G401 (cell line): ENCODE results near the gene ZNF516. TPM values are rescaled to one million over a fixed set of nuclear protein-coding genes. Genes with fewer than 3 reads are reported as not detected.

Source experiments
- DNase-seq: peaks from one replicate; pipeline ENCODE4 v3.0.0-alpha.2; 2015; ENCODE audit warnings: low spot score
- in situ Hi-C: cut with HindIII; loops from 2 replicates; pipeline ENCODE4 v1.10.0; 2016; ENCODE audit warnings: low sequenced_read_pairs, mixed read lengths
- total RNA-seq: library from RNA; depleted of rRNA; stranded (reverse); fragments of >200 nt; shearing (Covaris generic); gene quantifications from 2 replicates; pipeline ENCODE4 v1.2.3, GENCODE V29; 2014

The ZNF516 gene
- total RNA-seq, 1 experiment from 2014 or later = 9.6 TPM

DNA sequence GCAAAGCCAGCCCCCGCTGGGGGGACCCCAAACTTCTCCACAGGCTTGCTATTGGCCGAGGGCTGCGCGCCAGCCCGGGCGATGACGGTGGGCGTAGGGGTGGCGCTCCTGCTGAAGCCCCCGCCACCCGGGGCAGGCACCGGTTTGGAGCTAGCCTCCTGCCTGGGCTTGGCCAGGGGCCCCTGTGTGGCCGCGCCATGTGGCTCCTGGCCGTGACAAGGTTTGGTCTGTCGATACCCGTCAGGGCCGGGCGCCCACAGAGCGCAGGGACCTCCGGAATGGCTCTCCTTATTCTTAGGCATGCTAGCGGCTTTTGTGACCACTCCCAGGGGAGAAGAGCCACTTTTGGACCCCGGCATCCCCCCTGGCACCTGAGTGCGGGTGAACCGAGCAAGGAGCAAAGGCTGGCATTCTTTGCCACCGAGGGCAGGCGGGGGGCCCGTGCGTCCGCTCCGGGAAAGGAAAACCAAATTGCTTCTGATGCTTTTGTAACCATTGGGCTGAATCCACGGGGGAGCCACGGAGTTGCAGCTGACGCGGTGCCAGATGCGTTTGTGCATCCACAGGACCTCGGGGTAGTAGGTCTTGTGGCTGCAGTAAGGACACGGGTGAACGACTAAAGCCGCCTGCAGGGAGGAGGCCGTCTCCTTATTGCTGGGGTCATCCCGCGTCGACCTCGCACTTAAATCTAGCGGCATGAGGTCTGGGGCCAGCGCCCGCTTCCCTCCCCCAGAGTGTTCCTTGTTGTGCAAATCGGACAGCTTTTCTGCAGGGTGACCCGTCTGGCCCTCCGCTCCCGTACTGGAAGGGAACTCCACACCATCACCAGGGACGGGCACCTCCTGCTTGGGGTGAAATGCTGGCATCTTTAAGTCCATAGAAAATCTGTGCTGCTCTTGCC lies 115.6 kb downstream of the ZNF516 start:
- DNase-seq = no peak
- in situ Hi-C loops = no loop called here

DNA sequence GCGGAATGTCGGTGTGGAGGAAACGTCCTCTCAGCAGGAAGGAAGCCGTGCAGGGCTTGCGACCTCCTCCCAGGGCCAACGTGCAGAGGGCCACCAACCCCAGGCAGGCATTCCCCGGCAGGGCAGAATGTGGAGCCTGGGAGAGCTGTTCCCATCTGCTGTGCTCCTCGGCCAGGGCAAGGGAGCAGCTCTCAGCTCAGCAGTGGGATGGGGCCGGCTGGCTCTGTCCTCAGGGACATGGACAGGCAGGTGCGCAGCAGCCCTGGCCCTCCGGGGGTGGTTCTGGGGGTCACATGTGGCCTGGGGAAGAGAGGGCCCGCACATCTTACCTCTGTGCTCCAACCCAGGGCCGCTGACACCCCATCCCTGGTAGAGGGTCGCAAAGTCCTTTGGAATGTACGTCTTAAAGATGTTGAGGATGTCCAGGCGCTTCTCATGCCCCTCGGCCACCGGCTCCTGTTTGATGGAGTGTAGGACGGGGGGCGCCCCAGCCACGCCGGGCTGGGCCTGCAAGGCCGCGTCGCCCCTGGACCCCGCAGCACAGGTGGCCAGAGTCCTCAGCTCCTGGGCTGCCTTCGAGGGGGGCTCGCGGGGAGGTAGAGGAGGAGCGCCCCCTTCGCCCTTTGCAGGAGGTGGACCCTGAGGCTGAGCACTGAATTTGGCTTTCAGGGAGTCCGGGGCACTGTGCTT lies 116.4 kb downstream of the ZNF516 start:
- in situ Hi-C loops = no loop called here

DNA sequence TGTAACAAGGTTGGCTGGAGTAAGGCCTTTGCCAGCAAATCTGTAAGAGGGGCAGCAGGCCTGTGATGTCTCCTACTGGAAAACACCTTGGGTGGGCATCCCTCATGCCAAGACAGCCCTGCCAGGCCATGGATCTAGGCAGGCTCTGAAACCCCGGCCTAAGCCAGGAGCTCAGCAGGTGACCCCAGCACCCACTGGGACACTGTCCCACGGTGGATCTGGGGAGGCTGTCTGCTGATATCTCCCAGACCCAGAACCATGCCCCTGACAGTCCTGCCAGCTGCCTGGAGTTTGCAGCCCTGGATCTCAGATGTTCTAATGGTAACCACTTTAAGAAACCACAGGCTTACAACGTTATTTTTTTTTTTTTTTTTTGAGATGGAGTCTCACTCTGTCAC lies 117.7 kb downstream of the ZNF516 start:
- no peak for DNase-seq
- in situ Hi-C loops = no loop called here

More for the DNA sequence above, 116.4 kb downstream of the ZNF516 start:
- DNase-seq = no peak

DNA sequence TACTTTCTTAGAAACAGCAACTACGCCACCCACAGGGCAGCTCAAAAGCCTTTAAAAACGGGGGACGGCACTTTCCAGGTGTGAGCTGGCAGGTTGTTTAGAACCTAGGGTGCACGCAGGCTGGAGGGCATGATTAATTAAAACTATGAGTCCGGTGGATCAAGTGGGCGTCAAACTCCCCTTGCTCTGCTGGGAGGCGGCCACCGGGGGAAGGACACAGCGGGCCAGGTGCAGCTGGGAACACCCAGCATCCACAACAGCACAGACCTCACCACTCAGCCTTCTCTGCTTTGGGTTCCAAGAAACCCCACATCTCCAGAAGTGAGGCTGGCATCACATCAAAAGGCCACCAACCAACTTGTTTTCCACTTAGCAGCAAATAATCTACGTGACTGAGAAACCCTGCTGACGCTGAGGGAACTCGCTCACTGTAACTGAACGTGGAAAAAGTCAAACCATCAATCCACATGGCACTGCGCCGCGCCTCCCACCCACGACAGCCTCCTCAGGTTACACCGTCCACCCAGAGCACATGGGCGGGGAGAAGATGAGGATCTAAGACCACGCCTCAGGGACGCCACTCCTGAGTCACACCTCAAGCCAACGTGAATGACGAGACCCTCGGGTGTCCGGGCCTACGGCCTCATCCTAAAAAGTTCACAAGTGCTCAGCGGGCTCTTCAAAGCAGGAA lies 118.2 kb downstream of the ZNF516 start:
- in situ Hi-C loops = no loop called here
- no peak for DNase-seq

DNA sequence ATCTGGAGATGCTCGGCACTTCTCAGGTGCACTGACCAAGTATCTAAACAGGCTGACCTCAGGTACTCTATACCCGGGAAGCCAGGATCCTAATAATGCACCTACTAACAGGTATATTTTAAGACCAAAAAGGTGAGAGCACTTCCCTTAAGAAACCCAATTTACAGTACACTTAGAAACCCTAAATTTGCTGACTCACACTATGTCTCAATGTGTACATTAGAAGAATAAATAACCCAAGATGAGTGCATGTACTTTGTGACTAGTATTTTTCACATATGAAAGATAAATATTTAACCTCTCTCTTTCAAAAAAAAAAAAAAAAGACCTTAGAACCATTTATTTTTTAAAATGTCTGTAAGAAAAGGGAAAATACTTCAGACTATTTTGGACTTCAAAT lies 118.8 kb downstream of the ZNF516 start:
- in situ Hi-C loops = no loop called here
- no peak for DNase-seq

DNA sequence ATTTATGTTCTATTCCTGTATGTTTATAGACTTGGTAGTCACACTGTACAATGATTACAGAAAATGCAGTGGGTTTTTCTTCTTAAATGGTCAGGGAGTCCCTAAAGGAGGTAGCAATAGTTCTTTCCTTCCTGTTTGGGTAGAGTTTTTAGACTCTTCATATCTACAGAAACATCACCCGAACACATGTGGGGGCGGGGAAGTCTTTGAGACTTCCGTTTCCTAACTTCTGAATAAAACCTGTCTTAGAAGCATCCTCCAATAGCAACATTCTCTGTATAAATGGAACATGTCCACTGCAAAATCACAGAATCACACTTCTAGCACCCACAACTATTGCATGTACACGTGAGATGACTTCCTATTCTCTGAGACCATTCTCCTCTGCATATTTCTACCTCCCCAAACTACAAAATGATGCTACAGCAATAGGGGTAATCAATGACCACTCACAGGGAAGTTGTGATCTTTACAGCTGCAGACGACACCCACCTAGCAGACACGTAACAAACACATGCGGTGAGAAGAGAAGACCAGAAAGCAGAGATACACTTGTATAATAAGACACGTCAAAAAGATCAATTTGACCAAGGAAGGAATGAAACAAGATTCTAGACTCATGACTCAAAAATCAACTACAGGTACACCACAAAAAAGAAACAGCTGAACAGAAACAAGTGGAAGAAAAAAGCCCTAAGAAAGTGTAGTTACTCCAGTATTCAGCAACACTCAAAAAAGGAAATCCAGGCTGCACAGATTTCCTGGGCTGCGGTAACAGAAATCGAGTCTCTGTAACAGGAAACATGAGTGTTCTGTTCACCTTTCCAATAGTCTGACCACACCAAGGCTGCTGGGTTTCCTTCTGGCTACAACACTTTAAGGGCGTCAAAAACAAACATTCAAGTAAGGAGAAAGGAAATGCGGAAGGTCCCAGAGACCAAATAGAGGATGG lies 120.4 kb downstream of the ZNF516 start:
- in situ Hi-C loops = no loop called here
- no peak for DNase-seq

DNA sequence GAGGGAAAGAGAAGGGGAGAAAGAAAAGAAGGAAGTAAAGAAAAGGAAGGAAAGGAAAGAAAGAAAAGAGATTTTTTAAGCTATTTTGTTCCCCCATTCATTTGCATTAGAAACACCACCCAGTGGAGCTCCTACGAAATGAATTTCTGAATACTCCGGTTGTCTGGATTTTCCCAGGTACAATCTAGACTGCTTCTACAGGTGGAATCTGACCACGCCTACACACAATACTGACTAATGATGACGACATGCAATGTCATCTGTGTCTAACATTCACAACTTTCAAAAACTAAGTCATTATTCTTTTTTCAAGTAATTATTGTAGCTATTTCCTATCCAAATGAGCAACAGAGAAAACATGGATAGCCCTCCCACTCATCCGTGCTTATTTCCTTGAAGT lies 121.7 kb downstream of the ZNF516 start:
- in situ Hi-C loops = no loop called here
- DNase-seq = no peak

DNA sequence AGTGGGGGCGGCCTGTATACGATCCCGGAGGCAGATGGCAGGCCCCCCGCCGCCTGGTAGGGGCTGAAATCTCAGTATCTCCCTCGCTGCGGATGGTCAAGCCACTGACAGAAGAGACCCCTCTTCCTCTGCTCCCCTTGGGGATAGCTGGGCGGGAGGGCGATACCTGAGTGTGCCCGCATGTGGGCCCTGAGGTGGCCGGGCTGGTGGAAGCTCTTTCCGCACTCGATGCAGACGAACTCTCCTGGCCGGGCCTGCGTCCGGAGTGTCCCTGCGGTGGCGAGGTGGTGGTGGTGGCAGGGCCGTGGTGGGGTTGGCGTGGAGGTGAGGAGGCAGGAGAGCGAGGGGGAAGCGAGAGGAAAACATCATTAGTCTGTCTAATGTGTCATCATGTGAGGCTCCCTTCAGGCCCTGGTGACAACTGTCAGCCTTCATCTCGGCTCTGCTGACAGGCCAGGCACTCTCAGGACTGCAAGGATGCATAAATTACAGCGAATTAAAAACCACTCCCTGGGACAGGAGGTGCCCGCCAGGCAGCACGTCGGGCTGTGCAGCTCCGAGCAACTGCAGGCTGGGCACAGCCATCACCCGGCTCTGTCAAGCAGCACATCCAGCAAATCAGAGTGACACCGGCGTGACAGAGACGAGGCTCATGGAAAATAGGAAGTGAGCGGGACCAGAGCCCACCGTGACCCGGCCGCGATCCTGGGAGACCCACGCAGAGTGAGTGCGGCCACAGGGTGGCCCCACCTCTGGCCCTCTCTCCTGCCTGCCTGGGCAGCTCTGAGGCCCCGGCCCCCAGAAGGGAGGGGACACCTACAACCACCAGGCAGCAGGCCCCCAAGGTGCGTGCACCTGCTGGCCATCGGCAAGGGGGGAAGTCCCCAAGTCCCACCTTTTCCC lies 123.5 kb downstream of the ZNF516 start:
- in situ Hi-C loops = no loop called here
- DNase-seq = no peak

DNA sequence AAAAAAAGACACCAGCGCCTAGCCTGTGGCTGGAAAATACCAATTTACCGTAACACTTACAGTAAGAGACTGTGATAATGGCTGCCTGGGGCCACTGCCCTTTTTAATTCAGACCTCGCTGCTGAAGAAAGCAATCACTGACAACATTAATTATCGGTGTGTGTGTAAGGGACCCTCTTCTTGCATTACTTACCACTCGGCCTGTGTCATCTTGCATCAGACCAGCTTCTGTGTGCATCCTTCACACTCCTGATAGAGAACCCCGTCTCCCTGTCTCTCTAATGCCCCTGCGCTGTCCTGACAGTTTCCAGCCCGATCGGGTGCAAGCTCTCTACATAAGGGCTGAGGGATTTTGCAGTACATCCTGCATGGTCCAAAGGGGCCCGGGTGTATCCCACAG lies 124.4 kb downstream of the ZNF516 start:
- DNase-seq = no peak
- in situ Hi-C loops = no loop called here

DNA sequence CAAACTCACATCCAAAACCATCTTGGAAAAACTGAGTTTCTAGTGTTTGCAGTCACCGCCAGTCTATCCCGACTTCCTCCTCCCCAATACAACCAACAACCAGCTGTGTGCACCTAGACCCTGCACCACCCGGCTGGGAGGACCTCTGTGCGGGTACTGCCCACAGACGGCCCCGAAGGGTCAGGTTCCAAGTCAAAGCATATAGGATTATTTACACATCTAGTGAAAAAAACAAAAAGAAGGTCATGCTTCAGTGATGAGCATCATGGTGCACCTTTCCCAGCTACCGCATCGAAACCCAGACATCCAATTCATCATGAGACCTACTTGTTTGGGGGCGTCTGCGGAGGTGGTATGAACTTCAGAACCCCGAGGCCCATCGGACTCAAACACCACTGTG lies 124.8 kb downstream of the ZNF516 start:
- DNase-seq = no peak
- in situ Hi-C loops = no loop called here

DNA sequence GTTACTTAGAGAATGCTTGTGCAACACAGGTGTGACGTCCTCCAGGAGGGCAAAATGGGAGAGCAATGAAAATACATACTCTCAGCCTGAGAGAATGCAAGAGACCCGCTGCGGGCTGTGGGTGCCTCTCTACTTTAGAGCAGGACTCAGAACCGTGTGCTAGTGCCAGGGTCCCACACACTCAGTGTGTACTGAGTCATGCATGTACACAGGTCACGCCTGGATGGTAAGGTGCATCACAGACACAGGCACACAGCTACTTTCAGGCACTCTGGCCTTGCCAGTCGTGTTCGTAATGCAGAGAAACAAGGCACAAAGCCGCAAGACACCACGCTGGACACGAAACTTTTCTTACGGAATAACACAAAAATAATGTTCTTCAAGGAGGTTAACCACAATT lies 125.3 kb downstream of the ZNF516 start:
- no peak for DNase-seq
- in situ Hi-C loops = no loop called here

DNA sequence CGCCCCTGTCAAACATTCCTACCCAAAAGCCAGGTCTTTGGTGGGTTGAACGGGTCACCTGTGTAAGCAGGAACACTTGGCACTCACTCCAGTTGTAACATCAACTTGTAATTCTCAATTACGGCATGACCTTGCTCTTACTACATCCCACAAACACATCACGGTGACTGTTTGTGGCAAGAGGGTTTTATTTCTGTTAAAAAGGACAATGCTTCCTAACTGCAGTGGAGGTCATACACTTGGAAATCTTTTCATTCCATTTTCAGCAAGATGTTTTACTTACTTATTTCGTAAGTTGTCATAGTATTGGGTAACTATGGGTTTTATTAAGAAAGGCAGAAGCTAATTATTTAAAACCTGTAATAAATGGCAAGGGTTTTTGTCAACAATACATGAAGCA lies 126.1 kb downstream of the ZNF516 start:
- in situ Hi-C loops = no loop called here
- DNase-seq = no peak

DNA sequence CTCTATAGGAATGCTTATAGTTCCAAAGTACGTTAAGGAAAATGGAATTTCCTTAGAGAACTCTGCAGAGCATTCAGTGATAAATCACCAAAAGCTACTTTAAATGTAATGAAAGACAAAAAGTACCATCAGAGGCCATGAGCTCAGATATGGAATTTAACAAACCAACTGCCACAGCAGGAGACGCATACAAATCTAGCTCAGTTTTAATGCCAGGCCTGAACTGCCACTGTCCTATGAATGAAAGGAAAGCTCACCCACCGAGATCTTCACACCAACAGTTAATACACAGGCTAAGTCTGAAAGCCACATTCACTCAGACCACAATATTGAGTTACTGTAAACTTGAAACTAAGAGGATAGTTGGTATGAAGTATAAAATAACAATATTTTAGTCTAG lies 126.8 kb downstream of the ZNF516 start:
- in situ Hi-C loops = no loop called here
- DNase-seq = no peak

DNA sequence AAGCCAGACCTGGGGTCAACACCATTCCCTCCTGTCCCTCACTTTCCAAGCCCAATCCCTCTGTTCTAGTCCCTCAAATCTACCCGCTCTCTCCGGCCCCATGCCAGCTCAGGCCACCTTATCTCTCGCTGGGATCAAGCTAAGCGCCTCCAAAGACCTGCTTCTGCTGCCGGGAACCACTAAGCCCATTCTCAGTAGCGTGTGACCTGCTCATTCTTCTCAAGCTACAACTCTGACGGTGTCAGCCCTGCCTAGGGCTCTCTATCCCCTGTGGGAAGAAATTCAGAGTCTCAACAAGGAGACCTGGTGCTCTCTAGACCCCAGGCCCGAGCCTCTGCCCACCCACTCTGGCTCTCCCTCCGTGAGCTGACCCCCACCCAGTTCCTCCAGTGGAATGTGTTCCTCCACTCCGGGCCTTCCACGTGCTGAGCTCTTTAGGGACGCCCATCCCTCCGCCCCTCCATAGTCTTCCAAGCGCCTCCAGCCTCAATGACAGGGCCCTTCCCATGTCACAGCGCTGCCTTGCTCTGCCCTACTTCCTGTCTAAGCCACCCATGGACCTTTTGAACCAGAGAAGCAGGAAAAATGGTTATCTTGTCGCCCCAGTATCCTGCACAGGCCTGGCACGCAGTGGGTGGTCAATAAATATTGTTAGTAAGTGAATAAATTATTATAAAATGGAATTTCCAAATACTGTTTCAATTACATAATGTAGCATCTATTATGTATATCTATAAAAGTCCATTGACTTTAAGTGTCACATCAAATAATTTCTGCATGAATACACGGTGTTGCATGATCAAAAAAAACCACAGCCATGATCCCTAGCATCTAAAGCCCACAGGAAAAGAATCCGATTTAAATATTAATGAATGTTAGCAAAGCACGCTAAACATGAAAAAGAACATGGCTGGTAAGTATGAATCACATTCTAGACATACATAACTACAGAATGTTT lies 127.6 kb downstream of the ZNF516 start:
- DNase-seq = no peak
- in situ Hi-C loops = no loop called here

DNA sequence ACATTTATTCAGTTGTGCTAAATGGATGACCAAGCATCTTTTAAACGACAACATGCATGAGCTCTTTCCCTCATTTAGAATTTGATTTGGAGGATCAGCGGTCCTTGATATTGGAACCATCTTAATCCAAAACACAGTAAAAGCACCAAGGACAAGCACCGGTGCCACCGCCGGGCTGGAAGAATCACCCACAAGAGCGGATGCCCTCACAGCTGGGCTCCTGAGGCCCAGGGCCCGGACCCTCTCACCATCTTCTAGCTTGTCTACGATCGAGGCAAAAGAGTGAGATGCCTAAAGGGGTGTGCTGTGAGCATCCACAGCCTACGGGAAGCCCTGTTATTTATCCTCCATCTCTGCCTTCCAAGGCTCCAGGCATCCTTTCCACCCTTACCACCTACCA lies 129.5 kb downstream of the ZNF516 start:
- no peak for DNase-seq
- in situ Hi-C loops = no loop called here

DNA sequence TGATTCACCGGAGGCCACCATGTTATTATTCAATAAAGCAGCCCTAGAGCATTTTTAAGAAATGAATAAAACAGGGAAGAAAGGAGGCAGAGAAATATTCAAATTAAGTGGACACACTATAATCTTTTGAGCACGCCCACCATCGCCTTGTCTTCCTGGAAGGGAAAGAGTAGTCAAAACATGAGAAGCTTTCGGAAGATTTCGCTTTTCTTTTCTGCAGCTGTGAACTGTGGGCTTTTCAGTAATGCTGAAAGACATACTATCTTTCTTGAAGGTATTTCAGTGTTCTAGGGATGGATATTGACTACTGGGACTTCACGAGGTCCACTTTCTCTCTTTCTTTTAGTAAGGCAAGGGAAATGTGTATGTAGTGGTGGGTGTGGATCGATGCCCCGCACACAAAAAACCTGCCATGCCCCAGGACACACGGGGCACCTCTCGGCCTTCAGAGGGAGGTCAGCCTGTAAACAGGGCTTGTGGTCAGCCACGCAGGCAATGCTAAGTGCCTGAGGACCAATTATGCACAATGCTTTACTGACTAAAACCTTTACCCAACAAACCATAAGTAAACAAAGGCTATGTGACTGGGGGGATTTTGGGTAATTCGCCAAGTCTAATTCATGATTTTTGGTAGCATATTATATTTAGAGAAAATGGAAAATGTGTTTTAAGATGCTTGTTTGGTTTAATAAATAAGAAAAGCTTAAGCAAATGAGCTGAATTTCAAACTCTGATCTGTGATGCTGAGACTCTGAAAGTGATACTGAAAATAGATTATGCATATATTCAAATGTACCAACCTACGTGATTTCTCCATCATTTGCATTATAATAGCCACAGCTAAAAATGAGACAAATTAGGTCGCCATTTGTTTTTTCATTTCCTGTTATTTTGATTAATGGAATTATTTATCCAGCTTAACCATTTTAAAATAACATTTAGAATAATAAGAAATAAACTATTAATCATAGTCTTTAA lies 130.5 kb downstream of the ZNF516 start:
- in situ Hi-C loops = no loop called here
- no peak for DNase-seq
